ENCODE measurements around the gene SORCS1.

SORCS1 gene

DNA sequence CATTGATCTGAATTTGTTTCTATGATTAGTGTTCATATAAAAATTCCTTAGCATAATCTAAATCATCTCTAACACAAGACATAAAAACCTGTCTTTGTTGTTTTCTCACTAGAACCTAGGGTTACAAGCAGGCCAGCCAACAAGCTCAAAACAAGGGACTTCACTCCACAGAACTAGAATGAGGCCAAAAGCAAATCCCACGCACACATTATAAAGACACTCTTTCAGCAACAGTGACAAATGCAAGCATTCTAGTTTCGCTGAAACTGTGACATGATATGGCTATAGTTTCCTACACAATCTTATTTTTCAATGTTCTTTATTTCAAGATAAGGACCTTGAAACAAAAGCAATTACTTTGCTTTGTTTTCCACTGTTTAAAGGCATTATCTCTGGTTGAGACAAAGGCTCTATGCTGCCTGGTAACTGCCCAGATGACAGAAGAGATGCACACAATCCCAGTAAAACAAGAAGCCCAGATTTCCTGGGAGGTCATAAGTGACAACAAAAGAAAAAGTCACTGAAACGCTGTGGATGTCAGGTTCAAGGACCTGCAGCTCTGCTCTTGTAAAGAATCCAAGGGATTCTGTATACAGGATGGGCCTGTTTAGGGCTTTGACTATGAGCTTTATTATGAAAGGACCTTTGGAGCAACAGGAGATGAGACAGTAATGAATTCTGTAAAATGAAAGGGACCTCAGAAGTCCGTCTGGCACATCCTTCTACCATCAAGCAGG, 105.3 kb downstream of the SORCS1 start:
- H3K4me3 ChIP-seq (ENCODE audit: low read length), result no peak overlapping the region
- no peaks in the 10 kb centered on the region for H3K36me3 ChIP-seq (ENCODE audit: insufficient read depth, low read length)
- peaks cover 6% of the 10 kb centered on the region for H3K4me1 ChIP-seq (ENCODE audit: insufficient read depth, low read length)
- H3K9me3 ChIP-seq (ENCODE audit: low read length), result no peaks in the 10 kb centered on the region
- H2AFZ ChIP-seq (ENCODE audit: low read depth, low read length), result no peak overlapping the region
- no peaks in the 10 kb centered on the region for H3K27me3 ChIP-seq (ENCODE audit: insufficient read depth, low read length)

DNA sequence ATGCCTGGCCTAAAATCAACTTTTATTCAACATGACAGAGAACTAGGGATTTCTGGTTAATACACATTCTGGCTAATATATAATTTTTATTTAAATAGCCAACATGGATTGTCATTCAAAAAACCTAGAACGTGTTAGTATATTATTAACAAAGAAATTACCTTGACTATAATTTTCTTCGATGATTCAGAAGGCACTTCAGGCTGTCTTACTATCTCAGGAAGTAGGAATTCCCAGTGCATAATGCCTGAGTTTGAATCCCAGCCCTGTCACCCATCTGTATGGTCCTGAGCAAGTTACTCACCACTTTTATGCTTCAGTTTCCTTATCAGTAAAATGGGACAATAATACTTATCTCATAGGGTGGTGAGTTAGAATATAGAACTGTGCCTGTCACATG, 106.2 kb downstream of the SORCS1 start:
- Histone ChIP-seq H3K4me1 (ENCODE audit: insufficient read depth, low read length) (peaks cover 6% of the 10 kb centered on the region), H3K36me3 (ENCODE audit: insufficient read depth, low read length) (no peaks in the 10 kb centered on the region), H2AFZ (ENCODE audit: low read depth, low read length) (no peak overlapping the region), H3K4me3 (ENCODE audit: low read length) (no peak overlapping the region), H3K27me3 (ENCODE audit: insufficient read depth, low read length) (no peaks in the 10 kb centered on the region), H3K9me3 (ENCODE audit: low read length) (no peaks in the 10 kb centered on the region)

DNA sequence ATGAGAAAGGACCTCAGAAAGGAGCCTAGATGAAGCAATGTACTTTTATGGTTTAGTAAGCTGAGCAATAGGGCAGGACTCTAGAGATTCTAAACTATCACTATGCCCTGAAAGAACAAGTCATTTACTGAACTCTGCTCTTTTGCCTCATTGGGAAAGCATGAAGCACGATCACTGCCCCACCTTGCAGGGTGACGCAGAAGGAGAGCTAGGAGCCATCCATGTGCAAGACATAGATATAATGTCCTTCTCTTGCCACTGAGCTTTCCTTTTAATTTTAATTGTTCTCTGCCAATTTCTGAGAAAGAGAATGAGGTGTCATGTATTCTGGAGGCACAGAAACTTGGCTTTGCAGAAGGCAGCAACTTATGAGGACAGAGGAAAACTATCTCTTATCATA, 108.3 kb downstream of the SORCS1 start:
- no peaks in the 10 kb centered on the region for H3K27me3 ChIP-seq (ENCODE audit: insufficient read depth, low read length)
- H3K9me3 ChIP-seq (ENCODE audit: low read length), result no peaks in the 10 kb centered on the region
- peaks cover 6% of the 10 kb centered on the region for H3K4me1 ChIP-seq (ENCODE audit: insufficient read depth, low read length)
- no peaks in the 10 kb centered on the region for H3K36me3 ChIP-seq (ENCODE audit: insufficient read depth, low read length)
- H3K4me3 ChIP-seq (ENCODE audit: low read length), result no peak overlapping the region
- H2AFZ ChIP-seq (ENCODE audit: low read depth, low read length), result no peak overlapping the region

DNA sequence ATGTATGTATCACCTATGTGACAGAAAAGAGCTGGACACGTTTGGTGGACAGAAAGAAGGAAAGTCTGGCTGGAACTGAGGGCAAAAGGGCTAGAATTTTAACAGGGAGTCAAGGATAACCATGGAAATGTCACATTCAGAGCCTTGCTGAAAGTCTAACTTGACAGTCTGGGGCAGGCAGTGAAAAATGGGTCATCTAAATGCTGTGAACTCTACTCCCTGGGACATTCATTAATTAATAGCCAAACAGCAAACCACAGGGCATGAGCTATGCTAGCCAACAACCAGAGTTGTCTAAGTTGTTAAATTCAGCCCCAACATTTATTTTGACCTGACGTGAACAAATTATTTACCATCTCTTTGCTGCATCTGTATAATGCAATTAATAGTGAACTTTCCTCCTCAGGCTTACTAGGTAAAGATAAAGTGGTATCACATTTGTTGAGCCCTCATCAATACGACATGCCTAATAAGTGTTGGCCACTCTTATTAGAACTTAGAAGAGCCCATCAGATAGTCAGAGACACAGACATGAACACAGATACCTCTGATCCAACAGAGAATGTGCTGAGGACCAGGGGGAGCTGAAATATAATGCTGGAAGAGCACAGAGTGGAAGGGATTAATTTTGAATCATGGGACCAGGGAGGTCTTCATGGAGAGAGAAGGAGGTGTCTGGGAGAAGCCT, 109.9 kb downstream of the SORCS1 start:
- Histone ChIP-seq H3K36me3 (ENCODE audit: insufficient read depth, low read length) (no peaks in the 10 kb centered on the region), H2AFZ (ENCODE audit: low read depth, low read length) (no peak overlapping the region), H3K27me3 (ENCODE audit: insufficient read depth, low read length) (no peaks in the 10 kb centered on the region), H3K9me3 (ENCODE audit: low read length) (no peaks in the 10 kb centered on the region), H3K4me3 (ENCODE audit: low read length) (no peak overlapping the region), H3K4me1 (ENCODE audit: insufficient read depth, low read length) (peaks cover 6% of the 10 kb centered on the region)

DNA sequence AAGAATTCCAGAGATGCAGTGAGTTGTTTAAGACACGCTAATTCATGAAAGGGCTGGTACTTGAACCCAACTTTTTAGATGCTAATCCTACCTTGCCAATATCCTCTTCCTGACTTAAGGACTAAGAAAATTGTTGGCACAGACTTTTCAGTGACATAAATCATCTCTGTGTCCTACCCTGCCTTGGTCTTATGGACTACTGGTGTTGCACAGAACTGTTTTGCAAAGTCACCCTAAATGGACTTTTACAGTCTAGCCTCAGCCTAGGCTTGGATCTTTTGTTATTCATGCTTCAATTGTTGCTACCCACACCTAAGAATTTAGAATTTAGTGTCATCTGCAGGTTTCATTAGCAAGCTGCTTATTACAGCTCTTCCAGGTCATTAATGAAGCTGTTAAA, 112.7 kb downstream of the SORCS1 start:
- no peaks in the 10 kb centered on the region for H3K4me1 ChIP-seq (ENCODE audit: insufficient read depth, low read length)
- H3K36me3 ChIP-seq (ENCODE audit: insufficient read depth, low read length), result no peaks in the 10 kb centered on the region
- H3K4me3 ChIP-seq (ENCODE audit: low read length), result no peak overlapping the region
- no peak overlapping the region for H2AFZ ChIP-seq (ENCODE audit: low read depth, low read length)
- H3K9me3 ChIP-seq (ENCODE audit: low read length), result no peaks in the 10 kb centered on the region
- no peaks in the 10 kb centered on the region for H3K27me3 ChIP-seq (ENCODE audit: insufficient read depth, low read length)

DNA sequence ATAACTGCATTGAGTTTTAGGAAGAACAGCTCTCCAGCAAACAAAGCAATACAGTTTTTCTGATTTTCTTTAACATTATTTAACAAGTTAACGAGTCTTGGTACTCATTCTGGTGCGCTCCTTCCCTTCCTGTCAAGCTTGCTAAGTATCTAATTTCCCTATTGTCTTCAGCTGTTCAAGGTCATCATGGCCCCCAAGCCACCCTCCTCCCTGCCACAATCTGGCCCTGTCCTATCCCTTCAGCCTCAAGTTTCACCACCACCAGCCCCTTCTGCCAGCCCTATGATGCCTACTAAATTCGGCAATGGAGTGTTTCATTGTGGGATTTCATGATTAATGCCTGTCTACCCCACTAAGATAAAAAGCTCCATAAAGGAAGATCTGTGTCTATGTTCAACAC, 121.0 kb downstream of the SORCS1 start:
- H3K9me3 ChIP-seq (ENCODE audit: low read length), result no peaks in the 10 kb centered on the region
- no peak overlapping the region for H3K4me3 ChIP-seq (ENCODE audit: low read length)
- H3K36me3 ChIP-seq (ENCODE audit: insufficient read depth, low read length), result no peaks in the 10 kb centered on the region
- H2AFZ ChIP-seq (ENCODE audit: low read depth, low read length), result no peak overlapping the region
- H3K4me1 ChIP-seq (ENCODE audit: insufficient read depth, low read length), result no peaks in the 10 kb centered on the region
- H3K27me3 ChIP-seq (ENCODE audit: insufficient read depth, low read length), result no peaks in the 10 kb centered on the region

DNA sequence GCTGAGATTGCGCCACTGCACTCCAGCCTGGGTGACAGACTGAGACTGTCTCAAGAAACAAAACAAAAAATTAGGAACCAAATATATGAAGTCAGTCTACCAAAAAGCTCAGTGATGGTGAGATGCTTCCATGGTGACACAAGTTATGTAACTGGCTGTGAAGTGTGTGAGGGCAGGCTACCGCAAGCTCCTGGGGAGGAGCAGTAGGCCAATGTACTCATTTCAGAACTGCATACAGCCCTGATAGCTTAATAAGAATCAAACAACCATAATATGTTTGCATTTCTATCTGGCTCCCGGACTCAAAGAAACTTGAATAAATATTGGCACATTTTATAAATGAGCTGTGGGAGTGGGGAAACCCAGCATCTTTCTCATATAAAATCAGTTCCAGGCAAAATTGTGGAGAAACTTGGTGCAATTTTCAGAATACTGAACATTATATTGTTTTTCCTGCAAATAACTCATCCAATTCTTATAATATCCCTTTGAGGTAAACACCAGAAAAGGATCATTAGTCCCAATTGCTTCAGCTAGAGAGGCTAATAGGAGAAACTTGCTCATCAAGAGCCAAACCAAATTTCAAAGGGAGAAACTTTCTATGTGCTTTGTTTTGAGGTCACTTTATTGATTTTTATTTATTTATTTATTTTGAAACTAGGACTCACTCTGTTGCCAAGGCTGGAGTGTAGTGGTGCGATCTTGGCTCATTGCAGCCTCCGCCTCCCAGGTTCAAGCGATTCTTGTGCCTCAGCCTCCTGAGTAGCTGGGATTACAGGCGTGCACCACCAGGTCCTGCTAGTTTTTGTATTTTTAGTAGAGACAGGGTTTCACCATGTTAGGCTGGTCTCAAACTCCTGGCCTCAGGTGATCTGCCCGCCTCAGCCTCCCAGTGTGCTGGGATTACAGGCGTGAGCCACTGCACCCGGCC, 127.0 kb downstream of the SORCS1 start:
- Histone ChIP-seq H3K4me3 (ENCODE audit: low read length) (no peak overlapping the region), H3K4me1 (ENCODE audit: insufficient read depth, low read length) (no peaks in the 10 kb centered on the region), H3K27me3 (ENCODE audit: insufficient read depth, low read length) (no peaks in the 10 kb centered on the region), H3K36me3 (ENCODE audit: insufficient read depth, low read length) (no peaks in the 10 kb centered on the region), H3K9me3 (ENCODE audit: low read length) (no peaks in the 10 kb centered on the region), H2AFZ (ENCODE audit: low read depth, low read length) (no peak overlapping the region)

DNA sequence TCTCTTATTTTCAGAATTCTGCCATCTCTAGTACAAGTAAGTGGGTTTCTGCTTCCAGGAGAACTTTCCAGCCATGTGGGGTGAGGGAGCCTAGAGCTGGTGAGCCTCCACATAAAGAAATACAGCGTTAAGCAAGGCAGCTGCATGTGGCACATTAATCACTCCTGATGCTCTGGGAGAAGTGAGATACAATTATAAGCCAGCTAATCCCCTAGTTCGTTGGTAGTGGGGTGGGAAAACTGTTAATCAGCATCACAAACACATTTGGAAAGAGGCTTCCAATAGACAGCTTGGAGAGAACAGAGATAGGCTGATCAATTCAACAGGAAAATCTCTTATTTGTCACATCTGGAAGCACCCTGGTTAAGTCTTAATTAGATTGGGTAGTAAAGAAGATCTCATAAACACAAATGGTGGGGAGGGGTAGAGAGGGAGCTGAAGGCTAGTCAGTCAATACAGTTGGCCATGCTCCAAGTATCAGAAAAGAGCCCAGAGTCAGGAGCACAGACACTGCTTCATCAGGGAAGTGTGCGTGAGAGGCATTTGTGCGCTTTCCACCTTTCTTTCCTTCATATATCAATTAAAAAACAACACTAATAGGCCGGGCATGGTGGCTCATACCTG, 130.6 kb downstream of the SORCS1 start:
- Histone ChIP-seq H3K4me3 (ENCODE audit: low read length) (no peak overlapping the region), H2AFZ (ENCODE audit: low read depth, low read length) (no peak overlapping the region), H3K36me3 (ENCODE audit: insufficient read depth, low read length) (no peaks in the 10 kb centered on the region), H3K9me3 (ENCODE audit: low read length) (no peaks in the 10 kb centered on the region), H3K27me3 (ENCODE audit: insufficient read depth, low read length) (no peaks in the 10 kb centered on the region), H3K4me1 (ENCODE audit: insufficient read depth, low read length) (no peaks in the 10 kb centered on the region)

DNA sequence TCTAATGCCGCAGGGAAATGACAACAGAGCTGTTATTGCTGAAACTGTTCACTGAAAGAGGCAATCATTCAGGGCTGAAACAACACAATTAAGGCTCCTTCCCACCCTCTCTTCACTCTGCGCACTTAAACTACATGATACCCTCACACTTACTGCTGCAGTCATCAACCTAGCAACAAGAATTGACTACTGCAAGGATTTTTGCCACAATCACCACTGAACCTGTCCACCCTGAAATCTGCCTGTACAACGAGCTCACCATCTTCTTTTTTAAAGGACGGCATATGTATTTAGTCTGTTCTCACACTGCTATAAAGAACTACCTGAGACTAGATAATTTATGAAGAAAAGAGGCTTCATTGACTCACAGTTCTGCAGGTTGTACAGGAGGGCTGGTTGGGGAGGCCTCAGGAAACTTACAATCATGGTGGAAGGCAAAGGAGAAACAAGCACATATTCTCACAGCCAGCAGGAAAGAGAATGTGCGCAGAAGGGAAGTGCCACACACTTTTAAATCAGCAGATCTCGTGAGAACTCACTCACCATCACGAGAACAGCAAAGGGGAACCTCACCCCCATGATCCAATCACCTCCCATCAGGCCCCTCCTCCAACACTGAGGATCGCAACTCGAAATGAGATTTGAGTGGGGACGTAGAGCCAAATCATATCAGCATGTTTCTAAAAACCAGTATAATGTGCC, 131.7 kb downstream of the SORCS1 start:
- Histone ChIP-seq H3K9me3 (ENCODE audit: low read length) (no peaks in the 10 kb centered on the region), H3K4me1 (ENCODE audit: insufficient read depth, low read length) (no peaks in the 10 kb centered on the region)

DNA sequence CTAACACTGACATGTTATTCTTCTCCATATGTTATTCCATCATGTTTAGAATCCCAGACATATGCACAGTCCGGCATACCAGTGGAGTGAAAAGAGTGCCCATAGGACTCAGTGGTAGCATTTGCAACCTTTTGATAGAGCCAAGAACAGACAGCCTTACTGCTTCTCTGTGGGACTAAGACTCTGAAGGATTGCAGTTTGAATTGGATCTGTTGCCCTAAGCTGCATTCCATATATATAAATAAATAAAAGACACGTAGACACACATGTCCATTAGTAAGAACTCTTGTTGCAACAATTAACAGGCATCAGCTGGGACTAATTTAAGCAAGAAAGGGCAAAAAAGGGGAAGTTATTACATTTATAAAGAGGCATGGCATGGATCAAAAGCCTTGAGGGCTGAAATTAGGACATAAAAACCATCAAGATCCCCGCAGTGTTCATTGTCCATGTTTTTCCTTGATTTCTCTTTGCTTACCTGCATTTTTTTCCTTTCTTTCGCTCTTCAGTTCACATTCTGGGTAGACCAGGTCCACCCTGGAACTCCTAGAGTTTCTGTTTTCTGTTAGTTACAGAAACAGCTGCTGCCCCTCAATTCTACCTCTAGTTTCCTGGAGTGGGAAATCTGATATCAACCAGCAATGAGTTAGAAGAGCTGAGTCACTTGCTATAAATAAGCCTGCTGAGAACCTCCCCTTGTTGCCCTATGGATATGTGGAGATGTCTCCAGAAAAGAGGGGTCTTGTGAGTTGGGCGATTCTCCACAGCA, 132.4 kb downstream of the SORCS1 start:
- no peaks in the 10 kb centered on the region for H3K27me3 ChIP-seq (ENCODE audit: insufficient read depth, low read length)
- no peaks in the 10 kb centered on the region for H3K9me3 ChIP-seq (ENCODE audit: low read length)
- no peaks in the 10 kb centered on the region for H3K4me1 ChIP-seq (ENCODE audit: insufficient read depth, low read length)
- H3K4me3 ChIP-seq (ENCODE audit: low read length), result no peak overlapping the region
- H2AFZ ChIP-seq (ENCODE audit: low read depth, low read length), result no peak overlapping the region
- H3K36me3 ChIP-seq (ENCODE audit: insufficient read depth, low read length), result no peaks in the 10 kb centered on the region

More for the DNA sequence above, 131.7 kb downstream of the SORCS1 start:
- H3K27me3 ChIP-seq (ENCODE audit: insufficient read depth, low read length), result no peaks in the 10 kb centered on the region
- no peaks in the 10 kb centered on the region for H3K36me3 ChIP-seq (ENCODE audit: insufficient read depth, low read length)
- H2AFZ ChIP-seq (ENCODE audit: low read depth, low read length), result no peak overlapping the region
- H3K4me3 ChIP-seq (ENCODE audit: low read length), result no peak overlapping the region

DNA sequence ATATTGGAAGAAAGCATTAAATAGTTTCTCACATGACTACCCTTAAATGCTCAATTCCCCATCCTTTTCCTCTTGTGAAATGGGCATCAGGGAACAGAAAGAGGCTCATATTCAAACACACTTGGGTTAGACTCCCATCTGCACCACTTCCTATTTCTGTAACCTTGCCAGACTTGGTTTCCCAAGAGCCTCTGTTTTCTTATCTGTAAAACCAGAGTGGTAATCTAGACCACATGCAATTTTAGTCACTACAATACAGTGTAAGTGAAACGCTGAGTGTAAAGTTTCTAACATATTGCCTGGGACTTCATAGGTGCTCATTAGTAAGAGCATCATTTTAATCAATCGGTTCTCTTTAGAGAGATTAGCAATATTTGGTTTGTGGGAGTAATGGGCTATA, 136.3 kb downstream of the SORCS1 start:
- Histone ChIP-seq H3K27me3 (ENCODE audit: insufficient read depth, low read length) (no peaks in the 10 kb centered on the region), H3K4me3 (ENCODE audit: low read length) (no peak overlapping the region), H2AFZ (ENCODE audit: low read depth, low read length) (no peak overlapping the region), H3K36me3 (ENCODE audit: insufficient read depth, low read length) (no peaks in the 10 kb centered on the region), H3K4me1 (ENCODE audit: insufficient read depth, low read length) (no peaks in the 10 kb centered on the region), H3K9me3 (ENCODE audit: low read length) (no peaks in the 10 kb centered on the region)

DNA sequence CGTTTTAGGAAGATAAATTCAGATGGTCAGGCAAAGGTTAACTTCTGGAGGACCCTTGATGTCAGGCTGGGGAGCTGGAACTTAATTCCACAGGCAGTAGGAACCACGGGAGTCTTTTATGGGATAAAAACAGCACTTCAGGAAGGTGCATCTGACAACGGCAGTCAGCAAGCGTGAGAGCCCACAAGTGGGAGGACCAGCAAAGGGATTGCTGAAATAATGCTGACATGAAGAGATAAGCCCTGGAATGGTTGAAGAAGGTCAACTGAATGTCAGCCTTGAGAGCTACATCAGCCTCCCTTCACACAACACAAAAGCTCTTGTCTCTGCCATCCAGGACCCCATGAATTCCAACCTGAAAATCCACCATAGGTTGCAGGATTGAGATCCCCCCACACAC, 138.8 kb downstream of the SORCS1 start:
- no peaks in the 10 kb centered on the region for H3K36me3 ChIP-seq (ENCODE audit: insufficient read depth, low read length)
- no peaks in the 10 kb centered on the region for H3K4me1 ChIP-seq (ENCODE audit: insufficient read depth, low read length)
- no peaks in the 10 kb centered on the region for H3K9me3 ChIP-seq (ENCODE audit: low read length)
- H3K27me3 ChIP-seq (ENCODE audit: insufficient read depth, low read length), result no peaks in the 10 kb centered on the region
- no peak overlapping the region for H3K4me3 ChIP-seq (ENCODE audit: low read length)
- no peak overlapping the region for H2AFZ ChIP-seq (ENCODE audit: low read depth, low read length)
